Stimulated activated CD4-positive, alpha-beta T cell treated with anti-CD3 and anti-CD28 coated beads, TNF-alpha, amount 100 ng/mL, for 48 hours (primary cell): ENCODE results near the gene RETREG3.

Source experiments
- DNase-seq, 3 donors: peaks; one replicate each; pipeline ENCODE4 v3.0.0-alpha.2; 2020; ENCODE audit warnings: low read depth in 3 of 3

The RETREG3 gene

DNA sequence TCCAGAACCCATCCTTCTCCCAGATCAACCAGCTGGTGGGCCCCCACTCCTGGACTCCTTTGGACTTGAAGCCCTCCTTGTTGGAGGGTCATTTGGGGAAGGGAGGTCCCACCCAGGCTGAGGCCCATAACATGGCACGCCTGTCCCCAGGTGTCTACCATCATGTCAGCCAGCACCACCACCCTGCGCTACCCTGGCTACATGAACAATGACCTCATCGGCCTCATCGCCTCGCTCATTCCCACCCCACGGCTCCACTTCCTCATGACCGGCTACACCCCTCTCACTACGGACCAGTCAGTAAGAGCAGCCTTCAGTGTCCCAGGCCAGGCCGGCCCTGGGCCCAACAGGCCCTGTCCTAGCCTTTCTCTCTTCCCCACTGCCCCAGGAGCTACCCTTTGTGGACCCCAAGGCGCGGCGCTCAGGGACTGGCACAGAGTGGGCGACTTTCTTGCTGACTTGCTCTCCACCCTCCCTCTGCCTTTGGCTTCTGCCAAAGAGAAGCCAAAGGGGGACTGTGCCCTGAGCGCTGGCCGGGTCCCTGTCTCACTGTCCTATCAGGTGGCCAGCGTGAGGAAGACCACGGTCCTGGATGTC is 4.6 kb upstream of the RETREG3 start:
- no peak for DNase-seq

DNA sequence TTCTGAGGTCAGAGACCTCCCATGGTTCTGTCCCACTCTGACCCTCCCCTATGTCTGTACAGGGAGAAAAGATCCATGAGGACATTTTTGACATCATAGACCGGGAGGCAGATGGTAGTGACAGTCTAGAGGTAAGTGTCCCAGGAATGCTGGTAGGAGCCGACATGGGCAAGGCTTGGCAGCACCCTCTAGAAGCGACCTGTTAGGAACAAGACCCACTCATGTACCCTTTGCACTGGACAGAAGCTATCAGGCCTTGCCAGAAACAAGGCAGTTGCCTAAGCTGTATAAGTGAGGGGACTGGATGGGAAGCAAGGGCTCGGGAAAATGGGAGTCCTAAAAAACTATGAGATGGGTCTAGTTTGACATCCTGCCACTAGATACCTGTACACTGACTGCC is 2.8 kb upstream of the RETREG3 start:
- no peak for DNase-seq

DNA sequence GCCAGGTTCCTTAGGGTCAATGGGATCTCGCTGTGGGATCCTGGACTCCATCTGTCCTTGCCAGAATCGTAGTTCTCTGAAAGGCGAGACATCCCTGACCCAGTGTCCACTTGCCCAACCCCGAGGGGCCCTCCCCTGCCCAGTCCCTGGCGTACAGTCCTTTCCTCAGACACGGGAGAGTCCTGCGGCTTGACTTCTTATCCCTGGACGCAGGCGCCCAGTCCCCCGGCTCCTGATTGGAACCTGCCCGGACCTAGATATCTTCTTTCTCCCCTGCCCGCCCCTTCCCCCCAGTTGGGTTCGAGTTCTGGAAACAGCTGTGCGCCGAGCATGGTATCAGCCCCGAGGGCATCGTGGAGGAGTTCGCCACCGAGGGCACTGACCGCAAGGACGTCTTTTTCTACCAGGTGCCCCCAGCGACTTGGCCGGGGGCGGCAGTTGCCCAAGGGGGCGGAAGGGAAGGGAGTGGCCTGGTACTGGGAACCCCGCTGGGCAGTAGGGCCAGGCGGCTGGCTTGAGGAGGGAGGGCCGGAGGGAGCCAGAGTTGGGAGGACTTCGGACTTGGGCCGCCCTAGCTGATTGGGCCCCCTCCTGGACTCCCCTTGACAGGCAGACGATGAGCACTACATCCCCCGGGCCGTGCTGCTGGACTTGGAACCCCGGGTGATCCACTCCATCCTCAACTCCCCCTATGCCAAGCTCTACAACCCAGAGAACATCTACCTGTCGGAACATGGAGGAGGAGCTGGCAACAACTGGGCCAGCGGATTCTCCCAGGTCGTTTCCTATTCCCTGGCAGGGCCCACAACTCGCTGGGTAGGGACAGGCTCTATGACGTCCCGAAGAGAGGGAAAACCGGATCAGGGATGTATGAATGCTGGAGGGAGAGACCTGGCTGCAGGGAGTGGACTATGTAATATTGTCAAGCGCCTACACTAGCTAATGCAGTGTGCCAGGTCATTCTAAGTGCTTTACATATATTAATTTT is 934 bp upstream of the RETREG3 start:
- DNase-seq: peak in 1 of 3 donors; percentile 11

DNA sequence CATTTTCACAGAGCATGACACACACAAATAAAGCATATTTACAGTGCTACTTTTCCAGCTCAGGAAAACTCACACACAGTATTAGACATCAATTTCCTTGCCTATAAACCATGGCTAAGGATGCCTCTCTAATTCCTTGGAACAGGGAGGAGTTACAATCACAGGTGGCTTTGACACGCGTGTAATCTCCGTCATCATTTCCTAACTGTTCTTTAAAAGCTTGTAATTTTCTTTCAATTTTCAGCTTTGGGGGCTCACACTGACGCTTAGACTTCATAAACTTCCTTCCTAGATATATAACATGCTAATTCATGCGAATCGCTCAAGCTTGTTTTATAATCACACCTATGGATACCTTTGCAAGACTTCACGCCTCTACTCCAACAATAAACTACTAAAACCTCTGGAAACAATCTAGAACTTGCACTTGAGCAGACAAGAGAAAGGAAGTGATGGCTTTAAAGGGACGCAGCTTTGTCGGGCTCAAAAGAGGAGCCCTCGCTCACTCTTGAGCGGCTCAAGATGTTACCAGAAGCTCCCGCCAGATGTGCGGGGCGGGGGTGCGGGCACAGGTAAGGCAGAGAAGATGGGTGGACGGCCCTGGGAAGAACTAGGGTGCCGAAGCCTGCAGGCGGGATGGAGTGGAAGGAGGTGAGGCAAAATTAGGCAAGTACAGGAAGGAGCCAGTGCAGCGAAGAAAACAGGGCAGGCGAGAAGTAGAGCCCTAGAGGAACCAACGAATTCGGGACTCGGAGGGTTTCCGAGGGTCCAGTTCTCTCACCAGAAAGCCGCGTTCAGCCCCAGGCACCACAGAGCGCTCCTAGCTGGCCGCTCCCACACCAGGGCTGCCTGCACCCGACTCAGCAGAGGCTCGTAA is 631 bp downstream of the RETREG3 start:
- DNase-seq: peak in 1 of 3 donors; percentile 0

DNA sequence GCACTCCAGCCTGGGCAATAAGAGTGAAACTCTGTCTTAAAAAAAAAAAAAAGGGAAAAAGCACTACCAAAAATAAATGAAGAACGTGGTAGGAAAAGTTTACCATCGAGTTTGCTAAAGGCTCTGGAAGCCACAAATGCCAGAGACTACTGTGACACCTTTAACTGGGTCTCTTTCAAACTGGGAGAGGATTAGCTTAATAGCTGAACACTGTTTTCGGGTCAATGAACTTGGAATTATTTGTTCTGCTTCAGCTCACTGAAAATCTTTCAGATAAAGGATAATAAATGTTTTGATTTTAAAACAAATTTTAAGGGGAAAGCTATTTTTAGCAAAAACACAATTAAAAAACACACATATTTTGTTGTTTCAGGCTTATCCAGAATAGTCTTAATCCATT is 1.4 kb downstream of the RETREG3 start:
- DNase-seq: no peak

DNA sequence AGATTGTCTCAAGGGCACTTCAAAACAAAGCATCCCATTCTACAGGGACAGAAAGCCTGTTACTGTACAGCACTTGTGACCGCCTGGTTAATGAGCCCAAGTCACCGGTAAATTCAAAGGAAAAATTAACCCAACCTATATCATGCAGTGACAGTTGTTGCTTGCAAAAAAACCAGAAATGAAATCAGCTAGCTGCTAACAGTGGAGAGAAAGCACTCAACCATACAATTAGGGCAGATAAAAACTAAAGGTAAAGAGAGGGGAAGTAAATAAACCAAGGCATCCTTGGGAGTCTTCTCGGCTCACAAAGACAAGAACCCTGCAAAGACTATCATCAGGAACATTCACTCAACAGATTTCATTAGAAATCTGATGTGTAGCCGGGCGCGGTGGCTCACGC is 5.9 kb downstream of the RETREG3 start:
- no peak for DNase-seq

DNA sequence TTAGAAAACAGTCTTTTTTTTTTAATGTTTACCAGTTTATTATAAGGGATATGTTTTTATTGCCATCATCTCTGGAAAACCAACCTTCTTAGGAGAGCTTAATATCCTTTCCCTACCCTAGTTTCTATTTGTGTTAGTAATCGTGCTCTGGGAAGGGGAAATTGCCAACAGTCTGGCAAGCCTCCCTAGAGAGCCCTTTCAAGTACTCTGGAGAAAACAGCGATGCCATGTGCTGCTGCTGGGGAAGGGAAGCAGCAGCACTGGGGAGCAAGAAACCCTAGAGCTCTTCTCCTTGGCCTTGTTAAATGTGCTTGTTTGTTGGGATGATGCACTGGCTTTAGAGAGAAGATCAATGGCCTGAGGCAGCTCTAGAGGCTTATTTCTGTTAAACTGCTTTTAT is 10.3 kb downstream of the RETREG3 start:
- no peak for DNase-seq

DNA sequence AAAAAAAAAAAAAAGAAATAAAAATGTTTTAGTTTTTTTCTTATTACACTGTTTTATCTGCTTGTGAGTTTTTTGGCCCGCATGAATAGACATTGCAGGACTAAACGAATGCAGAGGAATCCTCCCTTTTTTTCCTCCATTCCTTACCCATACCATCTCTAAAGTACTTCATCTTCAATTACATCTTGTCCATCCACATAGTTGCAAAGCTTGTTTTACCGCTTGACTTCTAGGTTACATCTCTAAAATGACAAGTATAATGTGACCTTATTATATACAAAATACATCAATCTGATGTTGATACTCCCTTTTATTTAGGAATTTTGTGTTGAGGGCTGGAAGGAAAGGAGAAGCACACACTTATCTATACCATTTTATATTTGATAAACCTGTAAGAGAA is 12.8 kb downstream of the RETREG3 start:
- DNase-seq: no peak

DNA sequence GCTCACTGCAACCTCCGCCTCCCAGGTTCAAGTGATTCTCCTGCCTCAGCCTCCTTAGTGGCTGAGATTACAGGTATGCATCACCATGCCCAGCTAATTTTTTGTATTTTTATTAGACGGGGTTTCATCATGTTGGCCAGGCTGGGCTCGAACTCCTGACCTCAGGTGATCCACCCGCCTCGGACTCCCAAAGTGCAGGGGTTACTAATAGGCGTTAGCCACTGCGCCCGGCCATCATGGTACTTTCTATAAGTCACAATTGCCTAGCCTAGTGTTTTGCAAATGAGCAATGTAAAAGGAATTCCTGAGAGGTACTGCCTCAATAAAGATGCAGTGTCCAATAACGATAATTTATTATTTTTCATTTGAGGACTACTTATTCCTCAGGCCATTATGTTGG is 17.8 kb downstream of the RETREG3 start:
- DNase-seq: no peak

DNA sequence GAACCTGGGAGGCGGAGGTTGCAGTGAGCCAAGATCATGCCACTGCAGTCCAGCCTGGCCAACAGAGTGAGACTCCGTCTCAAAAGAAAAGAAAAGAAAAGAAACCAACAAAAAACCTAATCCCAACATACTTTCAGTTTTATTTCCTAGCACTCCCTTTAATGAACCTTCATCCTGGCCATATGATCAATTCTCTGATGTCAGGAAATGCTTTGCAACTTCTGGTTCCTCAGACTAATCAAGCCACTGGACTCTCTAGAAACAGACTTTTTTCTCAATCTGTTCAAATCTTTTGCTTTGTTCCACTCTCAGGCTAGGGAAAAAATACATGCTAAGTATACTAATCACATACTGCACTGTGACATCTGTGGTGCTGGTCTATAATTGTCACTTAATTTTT is 18.3 kb downstream of the RETREG3 start:
- no peak for DNase-seq

DNA sequence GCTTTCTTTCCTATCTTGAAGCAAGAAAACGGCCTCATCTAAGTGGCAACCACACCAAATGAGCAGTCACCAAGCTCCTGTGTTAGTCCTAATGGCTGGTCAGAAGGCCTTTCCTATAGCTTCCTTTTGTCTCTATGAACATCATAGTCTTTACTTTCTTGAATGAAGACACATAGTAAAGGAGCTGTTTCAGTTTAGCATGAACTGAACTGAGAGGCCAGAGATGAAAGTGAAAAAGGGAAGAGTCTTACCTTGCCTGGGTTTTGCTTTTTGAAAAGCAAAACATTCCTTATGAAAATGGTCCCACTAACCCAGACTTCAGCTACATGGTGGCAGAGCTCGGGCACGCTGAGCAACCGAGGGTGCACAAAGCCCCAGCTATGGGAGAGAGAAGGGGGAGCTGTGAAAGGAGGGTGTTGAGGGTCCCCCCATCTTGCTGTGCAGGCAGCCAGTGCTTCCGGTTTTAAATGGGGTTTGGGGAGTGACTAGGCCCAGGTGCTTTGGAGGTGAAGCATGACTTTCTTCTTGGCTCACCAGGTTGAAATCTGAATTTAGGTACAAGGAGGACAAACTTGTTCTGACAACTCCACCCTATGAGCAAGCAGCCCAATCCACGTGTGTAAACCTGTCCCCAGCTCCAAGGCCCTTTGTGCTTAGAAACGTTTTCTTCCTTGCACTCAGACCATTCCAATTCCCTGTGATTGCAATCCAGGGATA is 22.5 kb downstream of the RETREG3 start:
- DNase-seq: no peak

DNA sequence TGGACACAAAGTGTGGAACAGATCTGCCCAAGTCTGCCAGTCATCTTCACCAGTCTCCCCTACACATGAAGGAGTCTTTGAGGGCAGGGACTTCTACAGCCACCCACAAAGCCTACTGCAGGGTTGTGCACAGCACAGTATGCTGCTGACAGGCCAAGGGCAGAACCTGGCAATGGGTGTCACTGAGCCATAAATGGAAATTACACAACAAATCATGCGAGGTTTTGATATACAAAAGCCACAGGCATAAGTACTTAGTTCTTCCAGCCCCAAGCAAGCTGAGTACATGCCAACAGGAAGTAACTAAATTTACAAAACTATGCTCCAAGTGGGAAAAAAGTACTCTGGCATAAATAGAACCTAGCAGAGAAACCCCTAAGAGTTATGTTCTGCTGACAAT is 23.8 kb downstream of the RETREG3 start:
- DNase-seq: no peak

DNA sequence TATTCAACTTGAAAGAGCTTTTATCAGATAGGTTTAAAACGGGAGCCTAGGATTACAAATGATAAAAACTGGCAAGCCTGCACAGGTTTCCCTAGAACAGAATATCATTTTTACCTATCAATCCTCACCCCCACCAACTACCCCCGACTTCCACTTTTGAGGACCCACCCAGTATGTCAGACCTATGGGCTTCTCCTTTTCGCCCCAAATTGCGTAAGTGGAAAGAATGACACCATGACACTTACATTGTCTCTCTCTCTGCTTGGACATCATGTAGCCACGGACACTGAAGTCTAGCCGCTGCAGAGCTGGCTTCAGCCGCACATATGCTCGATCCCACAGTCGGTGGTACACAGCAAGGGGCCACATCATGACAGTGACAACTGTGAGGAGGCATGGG is 24.3 kb downstream of the RETREG3 start:
- no peak for DNase-seq

DNA sequence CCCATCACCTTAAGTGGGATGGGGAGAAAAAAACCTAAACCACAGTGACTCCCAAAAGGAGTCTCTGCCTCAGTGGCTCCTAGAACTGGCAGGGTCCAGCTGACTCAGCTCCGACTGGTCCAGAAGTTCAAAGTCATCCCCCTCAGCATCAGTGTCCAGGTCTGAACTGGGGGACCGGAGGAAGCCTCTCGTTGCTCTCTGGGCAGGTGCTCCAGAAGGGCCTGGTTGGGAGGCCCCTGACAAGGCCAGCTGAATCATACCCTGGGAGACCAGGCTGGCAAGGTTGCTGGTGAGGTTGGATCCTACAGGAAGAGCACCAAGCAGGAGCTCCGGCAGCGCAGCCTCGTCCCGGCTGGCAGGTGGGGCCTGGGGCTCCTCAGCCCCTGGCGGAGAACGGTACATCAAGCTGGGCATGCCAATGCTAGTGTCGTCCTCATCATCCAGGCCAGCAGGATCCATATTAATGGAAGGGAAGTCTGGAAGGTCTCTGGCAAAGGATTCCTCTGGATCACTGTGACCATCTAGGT is 27.4 kb downstream of the RETREG3 start:
- no peak for DNase-seq

DNA sequence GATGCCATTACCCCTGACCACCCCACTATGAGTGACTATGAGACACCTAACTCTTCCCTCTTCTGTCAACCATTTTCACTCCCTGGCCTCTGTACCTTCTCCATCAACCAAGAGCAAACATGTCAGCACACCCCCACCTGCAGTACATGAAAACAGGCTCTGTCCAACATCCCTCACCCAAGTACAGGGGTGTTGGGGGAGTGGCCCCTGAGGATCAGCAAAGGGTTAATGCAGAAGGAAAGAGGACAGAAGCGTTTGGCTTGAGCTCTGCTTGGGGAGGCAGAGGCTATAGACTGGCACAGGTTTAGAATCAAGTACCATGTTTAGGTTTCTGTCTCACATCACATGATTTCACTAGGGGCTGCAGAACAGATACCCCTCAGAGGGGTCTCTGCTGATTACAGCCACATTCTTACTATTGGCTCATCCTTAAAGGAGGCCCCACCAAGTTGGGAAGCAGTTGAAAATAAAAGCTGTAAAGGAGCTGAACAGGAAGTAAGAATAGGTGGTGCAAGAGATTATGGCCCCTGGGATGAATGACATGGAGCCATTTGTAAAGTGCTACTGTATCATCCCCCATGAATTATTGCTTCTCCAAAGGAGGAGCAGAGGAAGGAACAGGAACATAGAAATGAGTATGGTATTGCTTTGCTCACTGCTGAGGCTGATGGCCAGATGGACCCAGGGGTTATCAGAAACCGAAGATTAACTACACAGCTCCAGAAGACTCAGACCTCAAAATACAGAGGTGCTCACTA is 29.2 kb downstream of the RETREG3 start:
- no peak for DNase-seq

DNA sequence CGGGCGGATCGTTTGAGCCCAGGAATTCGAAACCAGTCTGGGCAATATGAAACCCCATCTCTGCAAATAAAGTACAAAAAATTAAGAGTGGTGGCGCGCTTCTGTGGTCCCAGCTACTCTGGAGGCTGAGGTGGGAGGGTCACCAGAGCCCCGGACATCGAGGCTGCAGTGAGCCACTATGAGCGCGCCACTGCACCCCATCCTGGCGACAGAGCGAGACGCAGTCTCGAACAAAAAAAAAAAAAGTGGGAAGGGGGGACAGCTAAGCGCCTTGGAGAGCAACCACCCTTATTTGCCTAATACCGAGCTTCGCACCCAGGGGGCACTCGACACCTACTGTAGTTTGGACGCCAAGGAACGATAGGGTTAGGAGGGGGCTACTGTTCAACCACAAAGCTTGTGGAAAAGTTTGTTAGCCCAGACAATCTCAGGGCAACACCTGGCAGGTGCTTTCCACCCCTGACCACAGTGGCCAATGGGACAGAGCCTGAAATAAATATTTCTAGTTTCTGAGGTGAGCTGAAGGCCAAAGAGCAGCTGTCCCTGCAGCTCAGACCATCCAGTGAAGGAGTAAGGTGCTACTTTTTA is 30.8 kb downstream of the RETREG3 start:
- peak; percentile 39 to 53 (median 43) for DNase-seq

DNA sequence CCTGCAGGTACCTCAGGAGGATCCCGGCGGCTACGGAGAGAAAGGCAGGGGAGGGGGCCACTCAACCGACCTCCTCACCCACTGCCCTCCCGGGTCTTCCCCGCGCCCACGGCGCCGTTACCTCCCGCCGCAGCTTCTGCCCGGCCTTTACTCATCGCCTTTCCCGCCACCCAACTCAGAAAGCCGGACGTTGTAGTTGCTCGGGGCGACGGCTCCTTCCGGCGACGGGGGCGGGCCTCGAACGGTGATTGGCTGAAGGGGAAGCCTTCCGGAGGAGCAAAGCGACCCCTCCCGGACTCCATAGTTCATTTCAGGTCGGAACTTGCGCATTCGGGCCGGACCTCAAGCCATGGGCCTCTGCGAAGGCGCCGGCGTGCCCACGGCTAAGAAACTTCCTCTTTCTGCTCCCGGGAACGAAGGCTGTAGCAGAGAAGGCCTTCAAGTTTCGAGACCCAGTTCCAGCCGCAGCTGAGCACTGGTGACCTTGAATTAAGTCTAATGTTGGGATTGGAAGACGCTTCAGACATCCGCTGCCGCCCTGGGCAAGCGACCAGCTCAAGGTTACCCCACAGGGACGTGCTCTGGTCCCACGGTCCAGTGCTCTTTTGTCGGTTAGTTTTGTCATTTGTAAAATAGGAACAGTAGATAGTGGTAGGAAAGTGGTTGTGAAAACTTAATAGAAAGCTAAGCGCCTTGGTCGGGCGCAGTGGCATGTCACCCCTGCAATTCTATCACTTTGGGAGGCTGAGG is 31.5 kb downstream of the RETREG3 start, which contains the start of gene PSMC3IP:
PSMC3IP (minus strand) TSS at position 198 of the 750 bp plus-strand sequence; CDS start at position 155, 43 bp downstream.
- peak; percentile 92 to 95 (median 93) for DNase-seq

DNA sequence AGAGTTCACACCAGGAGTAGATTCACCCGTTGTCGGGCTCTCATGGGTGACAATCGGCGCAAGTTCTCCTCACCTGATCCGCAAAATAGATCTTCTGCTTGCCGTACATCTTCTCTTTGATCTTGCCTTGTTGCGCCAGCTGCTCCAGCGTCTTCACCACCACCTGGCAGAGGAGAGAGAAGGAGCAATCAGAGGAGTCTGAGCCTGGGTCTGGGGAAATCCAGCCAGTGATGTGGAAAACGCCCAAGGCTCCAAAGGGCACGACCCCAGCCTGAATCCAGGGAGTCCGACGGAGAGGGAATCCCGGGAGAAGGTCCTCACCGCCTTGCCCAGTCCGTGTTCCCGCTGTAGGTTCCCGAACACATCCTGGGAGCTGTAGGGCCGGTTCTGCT is 32.0 kb downstream of the RETREG3 start:
- no peak for DNase-seq

DNA sequence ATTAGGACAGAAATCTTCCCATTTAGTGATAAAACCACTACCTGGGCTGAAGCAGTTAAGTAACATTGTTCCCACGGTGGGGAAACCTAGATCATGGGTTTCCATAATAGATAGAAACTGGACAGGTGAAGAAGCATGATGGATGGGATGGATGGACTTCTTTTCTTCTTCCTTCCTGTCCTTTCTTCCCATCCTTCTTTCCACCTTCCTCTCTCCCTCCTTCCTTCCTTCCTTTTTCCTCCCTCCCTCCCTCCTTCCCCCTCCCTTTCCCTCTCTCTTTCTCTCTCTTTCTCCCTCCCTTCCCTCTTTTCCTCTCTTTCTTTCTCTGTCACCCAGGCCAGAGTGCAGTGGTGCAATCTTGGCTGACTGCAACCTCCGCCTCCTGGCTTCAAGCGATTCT is 34.7 kb downstream of the RETREG3 start:
- DNase-seq: no peak
